Thoracic aorta (tissue), 2 donors: Measurements from ENCODE around the gene PTBP1. TPM values are rescaled to one million over a fixed set of nuclear protein-coding genes. Genes with fewer than 3 reads are reported as not detected.

ENCODE experiments used
- ATAC-seq: fragments of 150-250 bp; one replicate; pipeline ENCODE4 v1.8.0; 2017; ENCODE audit warnings: low read depth; ENCODE audit not compliant: insufficient number of reproducible peaks, low FRiP score
- DNase-seq: peaks from one replicate; pipeline ENCODE4 v3.0.0-alpha.2; 2020; ENCODE audit warnings: low spot score
- H3K27ac ChIP-seq, 2 donors: fragments of 200-600 bp; sonication (generic); 1 replicate in 1 of 2; 2 replicates in 1 of 2; pipeline ENCODE4 v1.5.1; 2016; ENCODE audit warnings: mild to moderate bottlenecking in 2 of 2, moderate library complexity in 2 of 2
- H3K27me3 ChIP-seq: fragments of 200-600 bp; sonication (generic); replicated peaks from 2 replicates; pipeline ENCODE4 v1.6.0; 2016; ENCODE audit warnings: mild to moderate bottlenecking; ENCODE audit not compliant: insufficient read depth
- H3K36me3 ChIP-seq: fragments of 200-600 bp; sonication (generic); one replicate; pipeline ENCODE4 v1.5.1; 2016
- H3K4me1 ChIP-seq, 2 donors: fragments of 200-600 bp; sonication (generic); 1 replicate in 1 of 2; 2 replicates in 1 of 2; pipeline versions ENCODE4 v1.5.1 to v1.6.0; 2016; ENCODE audit warnings: low read depth in 2 of 2, mild to moderate bottlenecking in 1 of 2; ENCODE audit not compliant: control insufficient read depth in 1 of 2
- H3K4me3 ChIP-seq: fragments of 200-600 bp; sonication (generic); 2 replicates; pipeline ENCODE4 v1.5.1; 2016; ENCODE audit warnings: mild to moderate bottlenecking
- H3K9me3 ChIP-seq: fragments of 200-600 bp; sonication (generic); 2 replicates; pipeline ENCODE4 v1.5.1; 2016
- total RNA-seq, 2 donors: library from RNA; depleted of rRNA; stranded (reverse); fragments of >200 nt; gene quantifications; one replicate each; pipeline versions ENCODE4 v1.1.0 to v1.2.3, GENCODE V29; 2016
- TF ChIP-seq, protein P1 (sequence below): fragments of 200-600 bp; sonication (generic); IDR thresholded peaks from one replicate; pipeline ENCODE4 v1.5.1; 2019; ENCODE audit warnings: antibody characterized with exemption

The PTBP1 gene
- total RNA-seq, 2 donors from 2014 or later = 149 to 163 TPM

DNA sequence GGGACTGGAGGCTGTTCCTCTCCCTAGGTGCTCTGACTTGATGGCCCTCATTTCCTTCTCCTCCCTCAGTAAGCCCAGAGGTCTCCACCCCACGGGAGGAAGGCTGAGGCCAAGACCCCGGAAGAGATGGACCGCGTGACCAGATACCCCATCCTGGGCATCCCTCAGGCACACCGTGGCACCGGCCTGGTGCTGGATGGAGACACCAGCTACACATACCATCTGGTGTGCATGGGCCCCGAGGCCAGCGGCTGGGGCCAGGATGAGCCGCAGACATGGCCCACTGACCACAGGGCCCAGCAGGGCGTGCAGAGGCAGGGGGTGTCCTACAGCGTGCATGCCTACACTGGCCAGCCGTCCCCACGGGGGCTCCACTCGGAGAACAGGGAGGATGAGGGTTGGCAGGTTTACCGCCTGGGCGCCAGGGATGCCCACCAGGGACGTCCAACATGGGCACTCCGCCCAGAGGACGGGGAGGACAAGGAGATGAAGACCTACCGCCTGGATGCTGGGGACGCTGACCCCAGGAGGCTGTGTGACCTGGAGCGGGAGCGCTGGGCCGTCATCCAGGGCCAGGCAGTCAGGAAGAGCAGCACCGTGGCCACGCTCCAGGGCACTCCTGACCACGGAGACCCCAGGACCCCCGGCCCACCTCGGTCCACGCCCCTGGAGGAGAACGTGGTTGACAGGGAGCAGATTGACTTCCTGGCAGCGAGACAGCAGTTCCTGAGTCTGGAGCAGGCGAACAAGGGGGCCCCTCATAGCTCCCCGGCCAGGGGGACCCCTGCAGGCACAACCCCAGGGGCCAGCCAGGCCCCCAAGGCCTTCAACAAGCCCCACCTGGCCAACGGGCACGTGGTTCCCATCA lies 40.2 kb upstream of the PTBP1 start:
- Histone ChIP-seq H3K27me3 (no peaks in the 10 kb centered on the region), H3K9me3 (peaks cover 9% of the 10 kb centered on the region), H3K4me3 (no peak overlapping the region), H3K36me3 (no peaks in the 10 kb centered on the region), H3K27ac (no peak overlapping the region), H3K4me1 (no peaks in the 10 kb centered on the region)
- ATAC-seq = no peak
- no peak for DNase-seq
- TF ChIP-seq, protein P1, sequence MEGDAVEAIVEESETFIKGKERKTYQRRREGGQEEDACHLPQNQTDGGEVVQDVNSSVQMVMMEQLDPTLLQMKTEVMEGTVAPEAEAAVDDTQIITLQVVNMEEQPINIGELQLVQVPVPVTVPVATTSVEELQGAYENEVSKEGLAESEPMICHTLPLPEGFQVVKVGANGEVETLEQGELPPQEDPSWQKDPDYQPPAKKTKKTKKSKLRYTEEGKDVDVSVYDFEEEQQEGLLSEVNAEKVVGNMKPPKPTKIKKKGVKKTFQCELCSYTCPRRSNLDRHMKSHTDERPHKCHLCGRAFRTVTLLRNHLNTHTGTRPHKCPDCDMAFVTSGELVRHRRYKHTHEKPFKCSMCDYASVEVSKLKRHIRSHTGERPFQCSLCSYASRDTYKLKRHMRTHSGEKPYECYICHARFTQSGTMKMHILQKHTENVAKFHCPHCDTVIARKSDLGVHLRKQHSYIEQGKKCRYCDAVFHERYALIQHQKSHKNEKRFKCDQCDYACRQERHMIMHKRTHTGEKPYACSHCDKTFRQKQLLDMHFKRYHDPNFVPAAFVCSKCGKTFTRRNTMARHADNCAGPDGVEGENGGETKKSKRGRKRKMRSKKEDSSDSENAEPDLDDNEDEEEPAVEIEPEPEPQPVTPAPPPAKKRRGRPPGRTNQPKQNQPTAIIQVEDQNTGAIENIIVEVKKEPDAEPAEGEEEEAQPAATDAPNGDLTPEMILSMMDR = no peak

DNA sequence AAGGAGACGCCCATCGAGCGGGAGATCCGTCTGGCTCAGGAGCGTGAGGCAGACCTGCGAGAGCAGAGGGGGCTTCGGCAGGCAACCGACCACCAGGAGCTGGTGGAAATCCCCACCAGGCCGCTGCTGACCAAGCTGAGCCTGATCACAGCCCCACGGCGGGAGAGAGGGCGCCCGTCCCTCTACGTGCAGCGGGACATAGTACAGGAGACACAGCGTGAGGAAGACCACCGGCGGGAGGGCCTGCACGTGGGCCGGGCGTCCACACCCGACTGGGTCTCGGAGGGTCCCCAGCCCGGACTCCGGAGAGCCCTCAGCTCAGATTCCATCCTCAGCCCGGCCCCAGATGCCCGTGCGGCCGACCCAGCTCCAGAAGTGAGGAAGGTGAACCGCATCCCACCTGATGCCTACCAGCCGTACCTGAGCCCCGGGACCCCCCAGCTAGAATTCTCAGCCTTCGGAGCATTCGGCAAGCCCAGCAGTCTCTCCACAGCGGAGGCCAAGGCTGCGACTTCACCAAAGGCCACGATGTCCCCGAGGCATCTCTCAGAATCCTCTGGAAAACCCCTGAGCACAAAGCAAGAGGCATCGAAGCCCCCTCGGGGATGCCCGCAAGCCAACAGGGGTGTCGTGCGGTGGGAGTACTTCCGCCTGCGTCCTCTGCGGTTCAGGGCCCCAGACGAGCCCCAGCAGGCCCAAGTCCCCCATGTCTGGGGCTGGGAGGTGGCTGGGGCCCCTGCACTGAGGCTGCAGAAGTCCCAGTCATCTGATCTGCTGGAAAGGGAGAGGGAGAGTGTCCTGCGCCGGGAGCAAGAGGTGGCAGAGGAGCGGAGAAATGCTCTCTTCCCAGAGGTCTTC lies 39.2 kb upstream of the PTBP1 start:
- H3K4me1 ChIP-seq = no peaks in the 10 kb centered on the region
- peaks cover 9% of the 10 kb centered on the region for H3K9me3 ChIP-seq
- TF ChIP-seq, protein P1 = no peak
- H3K27me3 ChIP-seq = no peaks in the 10 kb centered on the region
- H3K4me3 ChIP-seq = no peak overlapping the region
- H3K27ac ChIP-seq = no peak overlapping the region
- DNase-seq (no peak), ATAC-seq (no peak)
- no peaks in the 10 kb centered on the region for H3K36me3 ChIP-seq

DNA sequence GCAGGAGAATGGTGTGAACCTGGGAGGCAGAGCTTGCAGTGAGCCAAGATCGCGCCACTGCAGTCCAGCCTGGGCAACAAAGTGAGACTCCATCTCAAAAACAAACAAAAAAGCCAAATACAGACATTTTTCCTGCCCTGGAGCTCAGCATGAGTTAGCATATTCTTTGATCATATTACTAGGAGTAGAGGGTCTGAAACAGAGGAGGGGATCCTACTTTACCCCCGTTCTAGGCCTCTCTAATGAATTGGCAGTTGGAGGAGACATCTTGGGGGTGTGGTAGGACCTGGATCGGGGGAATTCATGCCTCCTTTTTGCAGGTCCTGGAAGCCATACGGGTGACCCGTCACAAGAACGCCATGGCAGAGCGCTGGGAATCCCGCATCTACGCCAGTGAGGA lies 34.1 kb upstream of the PTBP1 start:
- TF ChIP-seq, protein P1 = no peak
- H3K4me1 ChIP-seq = peaks cover 0 to 2% of the 10 kb centered on the region in 2 donors
- H3K36me3 ChIP-seq = no peaks in the 10 kb centered on the region
- peaks cover 8% of the 10 kb centered on the region for H3K9me3 ChIP-seq
- DNase-seq (no peak), ATAC-seq (no peak)
- H3K27me3 ChIP-seq = no peaks in the 10 kb centered on the region
- H3K27ac ChIP-seq = no peak overlapping the region
- H3K4me3 ChIP-seq = no peak overlapping the region

DNA sequence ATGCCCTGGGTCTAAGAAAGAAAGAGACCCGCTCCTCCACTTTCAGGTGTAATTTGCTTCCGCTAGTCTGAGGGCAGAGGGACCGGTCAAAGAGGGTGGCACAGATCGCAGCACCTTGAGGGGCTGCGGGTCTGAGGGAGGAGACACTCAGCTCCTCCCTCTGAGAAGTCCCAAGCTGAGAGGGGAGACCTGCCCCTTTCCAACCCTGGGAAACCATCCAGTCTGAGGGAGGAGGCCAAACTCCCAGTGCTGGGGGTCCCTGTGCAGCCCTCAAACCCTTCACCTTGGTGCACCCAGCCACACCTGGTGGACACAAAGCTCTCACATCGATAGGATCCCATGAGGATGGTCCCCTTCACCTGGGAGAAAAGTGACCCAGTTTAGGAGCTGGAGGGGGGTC lies 33.4 kb upstream of the PTBP1 start:
- Histone ChIP-seq H3K9me3 (peaks cover 1% of the 10 kb centered on the region), H3K36me3 (no peaks in the 10 kb centered on the region), H3K27ac (no peak overlapping the region), H3K27me3 (no peaks in the 10 kb centered on the region), H3K4me3 (no peak overlapping the region), H3K4me1 (peaks cover 0 to 7% of the 10 kb centered on the region in 2 donors)
- TF ChIP-seq, protein P1 = no peak
- DNase-seq (no peak), ATAC-seq (no peak)

DNA sequence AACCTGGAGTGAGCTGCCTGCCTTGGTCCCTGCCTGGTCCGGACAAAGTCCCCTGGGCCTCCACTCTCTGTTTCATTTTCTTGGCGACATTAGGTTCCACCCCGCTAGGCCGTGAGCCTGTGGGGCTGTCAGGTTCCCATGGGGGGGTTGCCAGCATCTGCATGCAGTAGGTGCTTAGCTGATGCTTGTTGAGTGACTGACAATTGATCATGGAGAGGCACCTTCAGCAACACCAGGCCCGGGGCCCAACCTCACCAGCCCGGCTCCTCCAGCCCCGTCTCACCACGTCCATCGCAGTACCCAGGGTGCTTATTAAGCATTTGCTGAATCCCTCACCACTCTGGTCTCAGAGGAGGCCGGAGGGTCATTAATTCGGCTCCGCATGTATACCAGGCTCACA lies 33.0 kb upstream of the PTBP1 start:
- TF ChIP-seq, protein P1 = no peak
- ATAC-seq (no peak), DNase-seq (no peak)
- Histone ChIP-seq H3K4me3 (no peak overlapping the region), H3K27me3 (no peaks in the 10 kb centered on the region), H3K27ac (no peak overlapping the region), H3K4me1 (peaks cover 0 to 7% of the 10 kb centered on the region in 2 donors), H3K36me3 (no peaks in the 10 kb centered on the region), H3K9me3 (no peaks in the 10 kb centered on the region)
